Kidney epithelial cell (primary cell): ENCODE measurements around the gene SLC4A4. TPM values are rescaled to one million over a fixed set of nuclear protein-coding genes. Genes with fewer than 3 reads are reported as not detected.
A peak's percentile ranks its signal among the peaks of the same experiment; 100 is the strongest.

Experiments used
- DNase-seq: peaks from one replicate; pipeline ENCODE4 v3.0.0-alpha.2; 2010; ENCODE audit warnings: low read depth
- H3K27me3 ChIP-seq: 2 replicates; pipeline ENCODE4 v1.6.0; 2011; ENCODE audit warnings: low read length; ENCODE audit not compliant: control insufficient read depth, insufficient read depth
- H3K36me3 ChIP-seq: 2 replicates; pipeline ENCODE4 v1.5.1; 2011; ENCODE audit warnings: low read length; ENCODE audit not compliant: control insufficient read depth, insufficient read depth
- H3K4me3 ChIP-seq: 2 replicates; pipeline ENCODE4 v1.5.1; 2011; ENCODE audit warnings: low read depth, mild to moderate bottlenecking, control low read depth, low read length
- CTCF ChIP-seq: IDR thresholded peaks from 2 replicates; pipeline ENCODE4 v1.5.1; 2011; ENCODE audit warnings: mild to moderate bottlenecking, moderate library complexity, low read length, control low read depth, inconsistent platforms; ENCODE audit not compliant: insufficient read depth, poor library complexity, severe bottlenecking
- total RNA-seq: library from RNA; depleted of rRNA; stranded (reverse); fragments of >200 nt; gene quantifications from 2 replicates; pipeline ENCODE4 v1.2.3, GENCODE V29; 2015

The SLC4A4 gene
- total RNA-seq, 1 donor from 2014 or later: 2.7 TPM

GRCh38 chr4:71449878-71450277 is 111.1 kb downstream of the SLC4A4 start:
- no peaks in the 10 kb centered on the region for H3K36me3 ChIP-seq
- no peak for DNase-seq
- no peaks in the 10 kb centered on the region for H3K27me3 ChIP-seq
- no peak overlapping the region for H3K4me3 ChIP-seq
- no peak for TF ChIP-seq CTCF

GRCh38 chr4:71453531-71453930 is 114.7 kb downstream of the SLC4A4 start:
- Histone ChIP-seq H3K4me3 (no peak overlapping the region), H3K36me3 (no peaks in the 10 kb centered on the region), H3K27me3 (no peaks in the 10 kb centered on the region)
- TF ChIP-seq CTCF: no peak
- DNase-seq: no peak

GRCh38 chr4:71456841-71457240 is 118.0 kb downstream of the SLC4A4 start:
- Histone ChIP-seq H3K36me3 (no peaks in the 10 kb centered on the region), H3K4me3 (no peak overlapping the region), H3K27me3 (no peaks in the 10 kb centered on the region)
- DNase-seq: peak; percentile 50
- TF ChIP-seq CTCF: no peak

- no peaks in the 10 kb centered on the region for H3K36me3 ChIP-seq
- H3K4me3 ChIP-seq: no peak overlapping the region
- no peaks in the 10 kb centered on the region for H3K27me3 ChIP-seq
- no peak for TF ChIP-seq CTCF
- DNase-seq: no peak
These were observed 121.6 kb downstream of the SLC4A4 start for GRCh38 chr4:71460371-71460770.

GRCh38 chr4:71461422-71461821 is 122.6 kb downstream of the SLC4A4 start:
- TF ChIP-seq CTCF: no peak
- no peaks in the 10 kb centered on the region for H3K27me3 ChIP-seq
- DNase-seq: no peak
- no peaks in the 10 kb centered on the region for H3K36me3 ChIP-seq
- H3K4me3 ChIP-seq: no peak overlapping the region

- no peak for TF ChIP-seq CTCF
- no peak for DNase-seq
- Histone ChIP-seq H3K4me3 (no peak overlapping the region), H3K36me3 (no peaks in the 10 kb centered on the region), H3K27me3 (no peaks in the 10 kb centered on the region)
These were observed 128.0 kb downstream of the SLC4A4 start for GRCh38 chr4:71466775-71467174.
